Colonic mucosa (tissue), 4 donors: Measurements from ENCODE around the gene CCL19. TPM values are rescaled to one million over a fixed set of nuclear protein-coding genes. Genes with fewer than 3 reads are reported as not detected.
"Not testable (repeated sequence)": the region's sequence is repeated elsewhere in the genome, so short reads cannot be mapped to it uniquely, and the experiment has no call there.

ENCODE experiments used
- DNase-seq: peaks from one replicate; pipeline ENCODE4 v3.0.0-alpha.2; 2020
- H3K27ac ChIP-seq: fragments of 200-600 bp; one replicate; pipeline ENCODE4 v1.8.0; 2021
- H3K27me3 ChIP-seq: fragments of 200-600 bp; one replicate; pipeline ENCODE4 v1.8.0; 2021
- H3K36me3 ChIP-seq: fragments of 200-600 bp; one replicate; pipeline ENCODE4 v1.8.0; 2021
- H3K4me1 ChIP-seq: fragments of 200-600 bp; one replicate; pipeline ENCODE4 v1.8.0; 2021; ENCODE audit warnings: mild to moderate bottlenecking
- H3K4me3 ChIP-seq: fragments of 200-600 bp; one replicate; pipeline ENCODE4 v1.8.0; 2021
- H3K9ac ChIP-seq, 2 donors: one replicate each; pipeline ENCODE4 v1.7.0; 2013; ENCODE audit warnings: control low read depth in 2 of 2, low read depth in 2 of 2, low read length in 2 of 2
- H3K9me3 ChIP-seq: fragments of 200-600 bp; one replicate; pipeline ENCODE4 v1.8.0; 2021
- intact Hi-C: fragments of 100-400 bp; cut with DNase I; formaldehyde crosslinking; loops from one replicate; pipeline ENCODE4 v1.14.1; 2022
- total RNA-seq, 2 donors: library from RNA; stranded (reverse); fragmentation: NEBNext Ultra II Directional in 1 of 2; extraction: Animal tissue kit (Norgen Biotek cat#: 25700) in 1 of 2; gene quantifications; one replicate each; pipeline ENCODE4 v1.2.1, GENCODE V29; 2021
- TF ChIP-seq, protein P1 (sequence below): fragments of 200-600 bp; IDR thresholded peaks from one replicate; pipeline ENCODE4 v1.8.0; 2022; ENCODE audit warnings: antibody characterized with exemption, mild to moderate bottlenecking
- donor health status: healthy.
- donor health status: DM: no; HTN: no; CAD: no.
- donor health status: DM: no; HTN: no; CAD: no.

Gene CCL19
- total RNA-seq, 2 donors from 2014 or later, result 2.2 to 5.0 TPM

DNA sequence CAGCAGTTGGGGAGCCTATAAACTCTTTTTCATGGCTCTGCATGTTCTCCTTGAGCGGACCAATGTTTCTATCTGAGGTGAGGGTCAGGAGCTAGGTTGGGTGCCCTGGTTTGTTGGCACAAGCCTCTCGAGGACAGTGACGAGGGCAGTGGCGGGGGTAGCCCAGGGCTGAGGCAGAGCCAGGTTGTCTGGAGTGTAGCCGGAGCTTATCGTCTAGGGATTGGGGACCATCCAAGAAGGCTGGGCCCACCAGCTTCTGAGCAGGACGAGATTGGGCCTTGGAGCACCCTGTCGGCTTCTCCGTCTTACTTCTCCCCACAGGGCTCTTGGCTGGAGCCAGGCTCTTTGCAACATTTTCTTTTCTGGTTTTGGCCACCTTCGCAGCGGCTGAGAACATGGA, 32.1 kb upstream of the CCL19 start:
- intact Hi-C loops, result no loop called here
- TF ChIP-seq, protein P1, sequence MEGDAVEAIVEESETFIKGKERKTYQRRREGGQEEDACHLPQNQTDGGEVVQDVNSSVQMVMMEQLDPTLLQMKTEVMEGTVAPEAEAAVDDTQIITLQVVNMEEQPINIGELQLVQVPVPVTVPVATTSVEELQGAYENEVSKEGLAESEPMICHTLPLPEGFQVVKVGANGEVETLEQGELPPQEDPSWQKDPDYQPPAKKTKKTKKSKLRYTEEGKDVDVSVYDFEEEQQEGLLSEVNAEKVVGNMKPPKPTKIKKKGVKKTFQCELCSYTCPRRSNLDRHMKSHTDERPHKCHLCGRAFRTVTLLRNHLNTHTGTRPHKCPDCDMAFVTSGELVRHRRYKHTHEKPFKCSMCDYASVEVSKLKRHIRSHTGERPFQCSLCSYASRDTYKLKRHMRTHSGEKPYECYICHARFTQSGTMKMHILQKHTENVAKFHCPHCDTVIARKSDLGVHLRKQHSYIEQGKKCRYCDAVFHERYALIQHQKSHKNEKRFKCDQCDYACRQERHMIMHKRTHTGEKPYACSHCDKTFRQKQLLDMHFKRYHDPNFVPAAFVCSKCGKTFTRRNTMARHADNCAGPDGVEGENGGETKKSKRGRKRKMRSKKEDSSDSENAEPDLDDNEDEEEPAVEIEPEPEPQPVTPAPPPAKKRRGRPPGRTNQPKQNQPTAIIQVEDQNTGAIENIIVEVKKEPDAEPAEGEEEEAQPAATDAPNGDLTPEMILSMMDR, result no peak
- no peaks in the 10 kb centered on the region for H3K27me3 ChIP-seq

DNA sequence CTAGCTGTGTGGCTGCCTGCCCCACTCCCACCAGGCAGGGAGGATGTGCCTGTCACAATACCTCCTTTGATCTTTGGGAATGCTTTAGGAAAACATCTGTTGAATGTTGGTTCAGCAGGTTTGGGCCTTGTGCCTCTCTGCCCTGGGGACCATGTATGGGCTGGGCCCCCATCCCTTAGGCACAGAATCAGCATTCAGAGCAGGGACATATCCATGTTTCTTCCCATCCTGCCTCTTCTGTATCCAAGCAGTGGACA, 28.6 kb upstream of the CCL19 start:
- H3K4me1 ChIP-seq, H3K4me3 ChIP-seq, intact Hi-C loops, H3K9ac ChIP-seq, H3K9me3 ChIP-seq, DNase-seq, H3K27ac ChIP-seq, H3K27me3 ChIP-seq, H3K36me3 ChIP-seq: not testable (repeated sequence)

More for the DNA sequence above, 32.1 kb upstream of the CCL19 start:
- no peak overlapping the region for H3K9ac ChIP-seq
- H3K4me1 ChIP-seq, result no peaks in the 10 kb centered on the region
- no peaks in the 10 kb centered on the region for H3K36me3 ChIP-seq
- no peak overlapping the region for H3K4me3 ChIP-seq
- DNase-seq, result no peak
- no peaks in the 10 kb centered on the region for H3K9me3 ChIP-seq
- H3K27ac ChIP-seq, result no peak overlapping the region

DNA sequence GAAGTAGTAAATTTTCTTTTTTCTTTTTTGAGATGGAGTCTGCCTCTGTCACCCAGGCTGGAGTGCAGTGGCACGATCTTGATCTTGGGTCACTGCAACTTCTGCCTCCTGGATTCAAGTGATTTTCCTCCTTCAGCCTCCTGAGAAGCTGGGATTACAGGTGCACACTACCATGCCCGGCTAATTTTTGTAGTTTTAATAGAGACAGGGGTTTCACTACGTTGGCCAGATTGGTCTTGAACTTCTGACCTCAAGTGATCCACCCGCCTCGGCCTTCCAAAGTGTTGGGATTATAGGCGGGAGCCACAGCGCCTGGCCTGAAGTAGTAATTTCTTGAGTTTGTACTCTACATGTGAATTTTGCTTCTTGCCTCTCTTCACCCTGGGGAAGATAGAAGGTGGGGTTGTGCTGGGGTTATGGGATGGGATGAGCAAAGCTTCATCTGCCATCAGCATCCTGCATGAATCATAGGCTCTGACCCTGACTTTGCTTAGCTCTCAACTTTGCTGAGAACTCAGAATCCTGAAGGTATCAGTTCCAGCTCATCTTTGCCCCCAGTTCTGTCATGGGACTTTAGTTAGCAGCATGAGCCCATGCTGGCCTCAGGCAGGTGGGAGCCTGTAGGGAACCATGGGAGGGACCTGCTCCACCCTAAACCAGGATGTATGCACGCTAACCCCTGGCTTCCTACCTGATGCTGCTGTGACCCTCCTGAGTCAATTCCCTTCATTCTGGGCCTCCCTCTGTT, 28.1 kb upstream of the CCL19 start:
- TF ChIP-seq, protein P1, result no peak
- intact Hi-C loops, result no loop called here
- DNase-seq, result no peak

DNA sequence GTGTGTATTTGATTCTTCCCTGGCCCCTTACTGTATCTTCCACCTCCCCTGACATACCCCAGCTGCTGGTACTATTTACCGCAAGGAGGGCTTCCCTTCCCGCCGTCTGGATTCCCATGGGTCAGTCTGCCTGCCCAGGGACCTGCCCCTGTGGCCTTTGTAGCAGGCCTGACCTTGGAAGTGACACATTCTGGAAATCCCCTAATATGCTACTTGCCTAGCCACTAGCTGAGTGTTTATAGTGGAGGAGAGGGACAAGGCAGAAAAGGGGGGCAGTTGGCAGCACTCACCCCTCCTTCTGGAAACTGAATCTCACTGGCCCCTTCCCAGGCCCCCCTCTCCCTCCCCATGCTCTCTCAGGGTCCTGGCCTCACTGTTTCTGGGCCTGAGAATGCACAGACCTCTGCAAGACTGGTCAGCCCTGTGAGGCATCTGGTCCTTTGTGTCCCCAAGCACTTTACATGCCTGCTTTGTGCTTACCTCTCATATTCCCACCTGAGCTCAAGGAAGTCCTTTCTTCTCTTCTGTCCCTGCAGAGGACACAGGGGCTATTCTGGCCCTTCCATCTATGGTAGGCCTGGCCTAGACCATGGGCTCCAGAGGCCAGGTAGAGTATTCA, 27.0 kb upstream of the CCL19 start:
- H3K9me3 ChIP-seq, result no peaks in the 10 kb centered on the region
- no peak overlapping the region for H3K27ac ChIP-seq
- no peak for DNase-seq
- H3K36me3 ChIP-seq, result no peaks in the 10 kb centered on the region
- H3K9ac ChIP-seq, result no peak overlapping the region
- TF ChIP-seq, protein P1, result no peak
- intact Hi-C loops, result no loop called here
- H3K27me3 ChIP-seq, result no peaks in the 10 kb centered on the region
- no peak overlapping the region for H3K4me3 ChIP-seq
- H3K4me1 ChIP-seq, result no peaks in the 10 kb centered on the region

More for the DNA sequence above, 28.1 kb upstream of the CCL19 start:
- Histone ChIP-seq H3K9ac (no peak overlapping the region), H3K27ac (no peak overlapping the region), H3K4me3 (no peak overlapping the region), H3K4me1 (no peaks in the 10 kb centered on the region), H3K27me3 (no peaks in the 10 kb centered on the region), H3K9me3 (no peaks in the 10 kb centered on the region), H3K36me3 (no peaks in the 10 kb centered on the region)

DNA sequence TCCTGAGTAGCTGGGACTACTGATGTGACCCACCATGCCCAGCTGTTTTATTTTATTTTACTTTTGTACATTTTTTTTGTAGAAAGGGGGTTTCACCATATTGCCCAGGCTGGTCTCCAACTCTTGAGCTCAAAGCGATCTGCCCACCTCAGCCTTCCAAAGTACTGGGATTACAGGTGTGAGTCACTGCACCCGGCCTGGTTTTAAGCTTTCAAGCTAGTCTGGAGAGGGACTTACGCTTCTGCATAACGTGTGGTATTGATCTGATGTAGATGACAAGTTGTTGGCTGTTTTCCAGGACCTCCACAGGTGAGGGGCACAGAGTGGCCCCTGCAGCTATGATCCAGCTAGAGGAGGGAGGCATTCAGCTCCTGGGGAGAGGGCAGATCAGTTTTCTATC, 25.6 kb upstream of the CCL19 start:
- intact Hi-C loops, result no loop called here
- Histone ChIP-seq H3K9ac (no peak overlapping the region), H3K27me3 (no peaks in the 10 kb centered on the region), H3K4me3 (no peak overlapping the region), H3K9me3 (no peaks in the 10 kb centered on the region), H3K36me3 (no peaks in the 10 kb centered on the region), H3K27ac (no peak overlapping the region), H3K4me1 (no peaks in the 10 kb centered on the region)
- no peak for DNase-seq
- TF ChIP-seq, protein P1, result no peak

DNA sequence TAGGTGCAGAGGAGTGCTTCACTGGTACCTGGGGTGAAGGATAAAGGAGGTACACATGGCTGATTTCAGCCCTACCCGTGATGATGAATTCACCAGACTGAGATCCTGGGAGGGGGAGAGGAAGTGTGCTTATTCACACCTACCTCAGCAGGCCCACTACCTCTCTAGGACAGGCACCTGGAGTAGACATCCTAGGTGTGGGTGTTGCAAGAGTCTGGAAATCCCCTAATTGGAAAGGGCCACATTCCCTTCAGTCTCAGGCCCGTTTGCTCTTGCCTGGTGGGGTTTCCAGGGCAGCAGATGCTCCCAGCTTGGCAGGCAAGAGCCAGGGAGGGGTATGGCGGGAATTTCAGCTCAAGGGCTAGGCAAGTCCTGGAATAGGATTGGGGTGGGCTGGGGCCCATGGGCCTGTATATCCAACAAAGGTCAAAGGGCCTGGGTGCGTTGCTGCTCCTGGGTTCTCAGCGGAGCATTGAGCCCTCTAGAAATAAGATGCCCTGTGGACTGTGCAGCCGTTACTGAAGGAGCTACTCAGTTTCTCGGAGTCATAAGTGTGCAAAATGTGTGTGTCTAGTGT, 24.7 kb upstream of the CCL19 start:
- no peak overlapping the region for H3K9ac ChIP-seq
- no peak overlapping the region for H3K4me3 ChIP-seq
- no peaks in the 10 kb centered on the region for H3K27me3 ChIP-seq
- no peaks in the 10 kb centered on the region for H3K36me3 ChIP-seq
- DNase-seq, result no peak
- H3K4me1 ChIP-seq, result no peaks in the 10 kb centered on the region
- no peak overlapping the region for H3K27ac ChIP-seq
- TF ChIP-seq, protein P1, result no peak
- H3K9me3 ChIP-seq, result no peaks in the 10 kb centered on the region
- intact Hi-C loops, result no loop called here
